ENCODE measurements around the gene DSTYK.
A peak's percentile ranks its signal among the peaks of the same experiment; 100 is the strongest.
"Not testable (repeated sequence)": the region's sequence is repeated elsewhere in the genome, so short reads cannot be mapped to it uniquely, and the experiment has no call there.

The DSTYK gene

DNA sequence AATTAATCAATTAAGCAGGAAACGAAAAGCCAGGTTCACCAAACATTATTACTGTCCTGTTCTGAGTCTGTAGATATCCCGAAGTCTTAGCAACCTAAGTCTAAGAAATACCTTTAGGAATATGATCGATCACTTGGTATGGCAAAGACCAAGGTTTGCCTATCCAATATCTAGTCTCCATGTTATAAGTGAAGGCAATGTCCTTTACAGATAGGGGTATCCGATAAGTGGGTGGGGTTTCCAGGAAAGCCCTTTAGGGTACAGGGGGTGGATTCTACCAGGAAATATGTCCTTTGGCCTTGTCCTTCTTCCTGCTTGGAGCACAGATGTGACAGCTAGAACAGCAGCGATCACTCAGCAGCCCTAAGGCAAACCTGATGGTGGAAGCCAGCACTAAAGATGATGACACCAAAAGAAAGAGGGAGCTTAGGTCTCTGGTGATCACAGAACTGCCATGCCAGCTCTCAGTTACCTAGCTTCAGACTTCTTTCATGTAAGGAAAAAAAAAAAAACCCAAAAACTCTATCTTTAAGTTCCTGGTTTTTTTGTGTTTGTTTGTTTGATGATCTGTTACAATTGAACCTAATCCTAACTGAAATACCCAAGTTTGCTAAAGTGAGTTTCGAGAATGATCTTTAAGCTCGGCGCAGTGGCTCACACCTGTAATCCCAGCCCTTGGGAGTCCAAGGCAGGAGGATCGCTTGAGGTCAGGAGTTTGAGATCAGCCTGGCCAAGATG, 40.8 kb downstream of the DSTYK start:
- no peak for DNase-seq

GRCh38 chr1:205169248-205169647, 42.3 kb downstream of the DSTYK start:
- DNase-seq, result no peak

GRCh38 chr1:205168291-205168690, 43.2 kb downstream of the DSTYK start:
- no peak for DNase-seq

DNA sequence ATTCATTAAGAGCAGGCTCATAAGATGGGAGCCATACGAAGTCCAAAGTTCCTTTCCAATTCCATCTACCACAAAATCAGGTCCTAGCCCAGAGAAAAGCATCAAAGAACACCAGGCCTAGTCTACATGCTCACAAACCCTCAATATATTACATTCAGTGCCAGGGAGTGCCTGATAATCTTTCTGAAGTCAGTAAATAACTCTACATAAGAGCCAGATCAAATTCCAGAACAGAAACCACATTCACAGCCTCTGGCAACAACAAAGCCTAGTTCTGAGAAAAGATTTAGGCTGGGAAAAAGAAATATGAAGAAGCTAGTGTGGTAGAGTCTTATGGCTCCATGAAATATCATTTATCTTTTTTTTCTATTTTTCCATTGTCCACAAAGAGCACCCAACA, 49.2 kb downstream of the DSTYK start:
- DNase-seq, result no peak

DNA sequence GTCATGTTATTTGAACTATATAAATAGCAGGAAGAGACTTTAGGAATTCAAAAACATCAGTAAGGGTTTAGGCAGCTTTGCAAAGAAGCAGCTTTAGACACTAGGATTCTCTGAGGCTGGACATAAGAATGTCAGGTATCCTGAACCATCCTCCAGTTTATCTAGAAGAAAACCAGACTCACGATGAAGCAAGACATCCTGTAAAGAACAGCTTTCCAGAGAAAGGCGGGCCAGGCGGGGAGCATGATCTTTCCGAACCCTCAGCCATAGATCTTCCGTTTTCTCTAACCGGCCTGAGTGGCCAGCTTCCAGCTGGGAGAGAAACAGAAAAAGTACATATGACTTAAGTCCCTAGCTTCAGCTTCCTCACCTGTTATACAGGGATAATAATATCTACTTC, 50.4 kb downstream of the DSTYK start:
- DNase-seq, result no peak

GRCh38 chr1:205158048-205158616, 53.4 kb downstream of the DSTYK start:
- DNase-seq, result no peak

GRCh38 chr1:205155665-205156377, 55.7 kb downstream of the DSTYK start:
- not testable (repeated sequence) for DNase-seq

GRCh38 chr1:205152505-205152904, 59.0 kb downstream of the DSTYK start:
- no peak for DNase-seq

DNA sequence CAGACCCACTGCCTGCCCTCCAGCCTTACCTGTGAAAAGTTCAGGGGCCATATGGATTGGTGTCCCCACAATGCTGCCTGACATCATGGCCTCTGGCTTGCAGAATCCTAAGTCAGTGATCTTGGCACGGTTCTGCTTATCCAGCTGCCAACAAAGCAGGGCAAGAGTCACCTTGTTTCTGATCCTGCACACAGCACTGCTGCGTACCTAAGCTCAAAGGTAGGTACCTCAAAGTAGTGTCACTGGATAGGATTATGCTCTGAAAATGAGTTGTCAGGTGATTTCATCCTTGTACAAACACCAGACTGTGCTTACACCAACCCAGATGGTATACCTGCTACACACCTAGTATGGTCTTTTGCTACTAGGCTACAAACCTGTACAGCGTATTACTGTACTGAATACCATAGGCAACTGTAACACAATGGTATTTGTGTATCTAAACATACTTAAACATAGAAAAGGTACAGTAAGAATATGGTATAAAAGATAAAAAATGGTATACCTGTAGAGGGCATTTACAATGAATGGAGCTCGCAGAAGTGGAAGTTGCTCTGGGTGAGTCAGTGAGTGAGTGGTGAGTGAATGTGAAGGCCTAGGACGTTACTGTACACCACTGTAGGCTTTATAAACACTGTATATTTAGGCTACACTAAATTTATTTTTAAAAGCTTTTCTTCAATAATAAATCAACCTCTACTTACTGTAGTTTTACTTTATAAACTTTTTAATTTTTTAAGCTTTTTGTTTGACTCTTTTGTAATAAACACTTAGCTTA, 60.7 kb downstream of the DSTYK start:
- no peak for DNase-seq

- DNase-seq, result no peak
Observed at GRCh38 chr1:205147191-205147835, 64.2 kb downstream of the DSTYK start.

- DNase-seq, result no peak
Observed at GRCh38 chr1:205144751-205145150, 66.8 kb downstream of the DSTYK start.

DNA sequence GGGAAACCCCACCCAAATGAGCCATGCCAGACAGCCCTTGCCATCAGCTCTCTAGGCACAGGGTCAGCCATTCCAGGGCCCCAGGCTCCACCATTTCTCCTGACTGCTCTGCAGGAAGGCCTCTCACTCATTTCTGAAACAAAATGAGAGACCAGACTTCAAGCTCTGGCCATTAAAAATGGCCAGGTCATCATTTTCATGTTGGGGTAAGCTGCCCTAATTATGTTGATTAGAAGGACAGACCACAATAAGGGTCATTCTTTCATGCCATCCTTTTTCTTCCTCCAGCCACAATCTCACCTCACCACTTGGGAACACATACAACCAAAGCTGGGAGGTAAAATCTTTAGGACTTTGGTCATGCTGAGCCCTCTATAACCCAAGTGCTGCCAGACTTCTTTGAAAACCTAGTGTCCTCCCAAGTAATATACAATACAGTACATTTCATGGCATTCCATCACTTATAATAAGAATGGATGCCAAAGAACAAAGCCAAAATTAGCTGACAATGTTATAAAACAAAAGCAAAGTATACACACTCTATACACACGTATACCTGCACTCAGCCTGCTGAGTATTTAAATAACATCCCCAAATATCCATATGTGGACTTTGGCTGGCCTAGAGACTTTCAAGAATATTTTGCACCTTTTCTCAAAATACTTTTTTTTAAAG, 67.3 kb downstream of the DSTYK start:
- DNase-seq, result no peak

GRCh38 chr1:205142102-205142469, 69.4 kb downstream of the DSTYK start:
- DNase-seq, result no peak

DNA sequence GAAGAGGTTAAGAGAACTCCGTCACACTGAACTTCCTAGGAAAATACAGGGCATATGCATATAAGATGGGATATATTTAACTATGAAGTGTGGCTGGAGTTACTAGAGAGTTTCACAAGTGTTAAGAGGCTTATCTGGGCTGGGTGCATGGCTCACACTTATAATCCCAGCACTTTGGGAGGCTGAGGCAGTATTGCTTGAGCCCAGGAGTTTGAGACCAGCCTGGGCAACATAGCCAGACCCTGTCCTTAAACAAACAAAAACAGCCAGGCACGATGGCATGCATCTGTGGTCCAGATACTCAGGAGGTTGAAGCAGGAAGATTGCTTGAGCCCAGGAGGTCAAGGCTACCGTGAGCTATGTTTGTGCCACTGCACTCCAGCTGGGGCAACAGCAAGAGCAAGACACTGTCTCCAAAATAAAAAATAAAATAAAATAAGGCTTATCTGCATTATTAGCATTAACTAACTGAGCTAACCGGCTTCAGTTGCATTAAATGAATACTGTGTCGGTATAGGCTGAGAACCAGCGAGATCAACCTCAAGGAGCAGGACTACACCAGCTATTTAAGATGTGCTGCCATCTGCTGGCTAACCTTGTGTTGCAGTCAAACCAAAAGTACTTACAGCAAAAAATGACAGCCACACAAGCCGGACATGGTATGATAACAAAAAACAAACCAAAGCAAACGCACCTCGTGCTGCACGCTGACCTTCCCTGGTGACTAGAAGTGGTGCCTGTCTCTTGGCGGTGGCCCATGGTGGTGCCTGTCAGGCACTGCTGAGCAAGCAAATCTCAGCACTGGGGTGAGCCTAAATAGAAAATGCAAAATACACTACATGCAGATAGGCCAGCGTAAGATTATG, 70.0 kb downstream of the DSTYK start:
- DNase-seq, result peak; percentile 78

GRCh38 chr1:205140113-205140512, 71.4 kb downstream of the DSTYK start:
- no peak for DNase-seq

- no peak for DNase-seq
Observed at GRCh38 chr1:205137901-205138300, 73.6 kb downstream of the DSTYK start.

GRCh38 chr1:205133287-205133686, 78.2 kb downstream of the DSTYK start:
- DNase-seq, result no peak

DNA sequence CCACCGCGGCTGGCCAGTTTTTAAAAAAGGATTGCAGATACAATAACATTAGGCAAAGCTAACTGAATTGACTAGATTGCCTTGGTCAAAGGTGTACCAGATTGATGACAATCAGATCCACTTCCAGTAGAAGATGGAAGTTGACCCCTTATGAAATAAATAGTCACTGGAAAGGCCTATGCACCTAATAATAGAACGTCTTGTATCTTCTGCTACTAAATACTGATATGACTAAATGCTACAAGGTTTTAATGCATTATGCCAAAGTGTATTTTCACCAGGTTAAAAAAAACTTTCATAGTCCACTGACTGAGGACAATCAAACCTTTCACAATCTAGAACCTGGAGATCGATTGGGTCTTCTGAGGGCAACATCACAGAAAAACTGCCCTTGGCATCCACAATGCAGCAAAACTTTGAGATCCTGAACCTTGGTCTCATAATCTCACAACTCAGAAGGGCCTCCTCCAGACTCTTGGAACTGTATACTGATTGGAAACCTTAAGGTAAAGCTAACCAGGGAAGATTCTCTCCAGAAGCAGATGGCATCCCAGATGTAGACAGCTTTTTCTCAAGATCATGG, 82.0 kb downstream of the DSTYK start:
- DNase-seq, result no peak

DNA sequence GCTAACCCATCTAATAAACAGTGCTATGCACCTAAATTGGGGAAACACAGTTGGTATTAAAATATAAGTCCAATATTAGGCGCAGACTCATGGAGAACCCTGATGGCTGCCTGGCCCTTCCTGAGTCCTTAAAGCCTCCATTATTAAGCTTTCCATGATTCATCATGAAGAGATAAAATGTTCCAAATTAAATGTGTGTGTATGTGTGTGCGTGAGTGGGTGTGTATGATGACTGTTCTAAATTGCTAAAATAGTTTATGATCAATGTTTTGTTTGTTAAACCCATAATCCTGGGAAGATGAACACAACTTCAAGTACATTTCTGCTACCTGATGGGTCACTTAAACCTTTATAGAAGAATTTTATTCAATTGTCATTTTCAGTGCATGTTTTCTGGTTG, 83.5 kb downstream of the DSTYK start:
- no peak for DNase-seq

DNA sequence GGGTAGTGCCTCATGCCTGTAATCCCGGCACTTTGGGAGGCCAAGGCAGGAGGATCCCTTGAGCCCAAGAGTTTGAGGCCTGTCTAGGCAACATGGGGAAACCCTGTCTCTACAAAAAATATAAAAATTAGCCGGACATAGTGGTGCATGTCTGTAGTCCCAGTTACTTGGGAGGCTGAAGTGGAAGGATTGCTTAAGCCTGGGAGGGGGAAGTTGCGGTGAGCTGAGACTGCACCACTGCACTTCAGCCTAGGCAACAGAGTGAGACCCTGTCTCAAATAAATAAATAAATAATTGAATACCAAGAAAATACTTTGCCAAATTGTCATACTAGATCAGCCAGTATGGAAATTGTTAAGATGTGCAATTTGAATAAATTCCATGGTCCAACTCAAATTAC, 83.9 kb downstream of the DSTYK start:
- DNase-seq, result no peak

- DNase-seq, result no peak
Observed at GRCh38 chr1:205124726-205125125, 86.8 kb downstream of the DSTYK start.

Data from activated gamma-delta T cell treated with Interleukin-2 at 50 U/mL for 16 hours (primary cell).